GM12891 (cell line): ENCODE results near the gene PTCH1.

Experiments used
- POLR2A ChIP-seq: IDR thresholded peaks from 2 replicates; pipeline ENCODE4 v1.6.1; 2011; ENCODE audit warnings: low read depth, low read length, control low read depth
- POLR2AphosphoS5 ChIP-seq: IDR thresholded peaks from 2 replicates; pipeline ENCODE4 v1.6.1; 2011; ENCODE audit warnings: low read depth, low read length, control low read depth
- POU2F2 ChIP-seq: IDR thresholded peaks from 2 replicates; pipeline ENCODE4 v1.6.1; 2011; ENCODE audit warnings: low read depth, mild to moderate bottlenecking, control low read depth, low read length, moderate library complexity
- TAF1 ChIP-seq: IDR thresholded peaks from 2 replicates; pipeline ENCODE4 v1.6.1; 2011; ENCODE audit warnings: low read depth, low read length, control low read depth

DNA sequence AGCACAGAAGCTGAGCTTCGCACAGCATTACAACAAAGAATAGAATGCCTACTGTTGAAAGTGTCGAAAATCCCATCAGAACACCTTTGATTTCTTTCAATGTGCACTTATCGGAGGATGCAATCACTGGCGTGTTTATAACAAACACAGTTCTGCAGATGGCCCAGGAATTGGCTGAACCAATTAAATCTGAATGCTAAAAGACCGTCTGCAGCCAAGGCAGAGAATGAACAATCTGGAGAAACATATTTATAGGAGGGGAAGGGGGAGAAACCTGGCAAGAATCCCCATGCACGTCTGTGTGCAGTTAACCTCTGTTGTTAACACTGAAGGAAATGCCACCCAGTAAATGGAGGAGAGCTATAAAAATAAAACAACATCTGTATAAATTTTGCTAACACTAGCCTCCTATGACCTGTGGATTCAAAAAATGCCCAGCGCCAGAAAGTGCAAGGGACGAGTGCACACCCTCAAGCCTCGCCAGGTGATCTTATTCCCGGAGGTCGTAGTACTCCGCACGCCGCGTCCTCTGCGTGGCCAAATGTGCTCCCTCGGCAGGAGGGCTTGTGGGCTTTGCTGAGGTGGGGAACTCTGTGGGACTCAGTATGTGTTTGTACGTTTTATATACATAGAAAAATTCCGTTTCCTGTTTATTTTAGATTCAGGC, 56.8 kb downstream of the PTCH1 start:
- no peak for TF ChIP-seq TAF1
- no peak for TF ChIP-seq POLR2A
- TF ChIP-seq POLR2AphosphoS5: no peak
- no peak for TF ChIP-seq POU2F2
